Fibroblast of lung (primary cell): ENCODE measurements around the gene C1orf141. TPM values are rescaled to one million over a fixed set of nuclear protein-coding genes. Genes with fewer than 3 reads are reported as not detected.

ENCODE experiments used
- DNase-seq, 2 donors: peaks; one replicate each; pipeline versions ENCODE4 v3.0.0 to v3.0.0-alpha.2; 2010; ENCODE audit warnings: low read depth in 2 of 2
- H2AFZ ChIP-seq: 2 replicates; pipeline ENCODE4 v1.5.1; 2012; ENCODE audit warnings: low read length, control low read depth, inconsistent platforms
- H3K27ac ChIP-seq: 2 replicates; pipeline ENCODE4 v1.5.1; 2011; ENCODE audit warnings: low read length, control low read depth; ENCODE audit not compliant: insufficient read depth
- H3K27me3 ChIP-seq: 2 replicates; pipeline ENCODE4 v1.5.1; 2011; ENCODE audit warnings: mild to moderate bottlenecking, low read length; ENCODE audit not compliant: control insufficient read depth, insufficient read depth
- H3K36me3 ChIP-seq: 2 replicates; pipeline ENCODE4 v1.5.1; 2011; ENCODE audit warnings: low read length; ENCODE audit not compliant: control insufficient read depth, insufficient read depth
- H3K4me1 ChIP-seq: 2 replicates; pipeline ENCODE4 v1.5.1; 2011; ENCODE audit warnings: low read length; ENCODE audit not compliant: control insufficient read depth, insufficient read depth; ENCODE audit errors: extremely low read depth
- H3K4me2 ChIP-seq: 2 replicates; pipeline ENCODE4 v1.5.1; 2011; ENCODE audit warnings: low read length, control low read depth; ENCODE audit not compliant: insufficient read depth; ENCODE audit errors: extremely low read depth
- H3K4me3 ChIP-seq, 4 experiments: fragments of 200-600 bp in 1 of 4; sonication (generic) in 1 of 4; replicated peaks in 1 of 4; 2 replicates each; pipeline ENCODE4 v1.5.1; 2011 to 2016; ENCODE audit warnings: low read length in 4 of 4, low read depth in 3 of 4, mild to moderate bottlenecking in 3 of 4, control low read depth in 2 of 4, inconsistent platforms in 1 of 4, mixed read lengths in 1 of 4; ENCODE audit not compliant: insufficient read depth in 1 of 4; ENCODE audit errors: control extremely low read depth in 1 of 4
- H3K79me2 ChIP-seq: 2 replicates; pipeline ENCODE4 v1.5.1; 2012; ENCODE audit warnings: mild to moderate bottlenecking, low read length, inconsistent platforms; ENCODE audit not compliant: control insufficient read depth, insufficient read depth
- H3K9ac ChIP-seq: 2 replicates; pipeline ENCODE4 v1.5.1; 2011; ENCODE audit warnings: mild to moderate bottlenecking, low read length, control low read depth; ENCODE audit not compliant: insufficient read depth
- H3K9me3 ChIP-seq: 2 replicates; pipeline ENCODE4 v1.5.1; 2012; ENCODE audit warnings: low read depth, low read length; ENCODE audit not compliant: control insufficient read depth, insufficient read depth
- H4K20me1 ChIP-seq: 2 replicates; pipeline ENCODE4 v1.5.1; 2011; ENCODE audit warnings: low read length; ENCODE audit not compliant: control insufficient read depth, insufficient read depth; ENCODE audit errors: extremely low read depth
- EZH2 ChIP-seq: IDR thresholded peaks from 2 replicates; pipeline ENCODE4 v1.5.1; 2012; ENCODE audit warnings: low read length, control low read depth, mild to moderate bottlenecking; ENCODE audit errors: missing control alignments
- polyA plus RNA-seq, 2 donors: library from polyadenylated mRNA; depleted of rRNA in 1 of 2; stranded (reverse) in 1 of 2; unstranded in 1 of 2; fragments of >200 nt; gene quantifications; 2 replicates each; pipeline ENCODE4 v1.2.1, GENCODE V29; 2011 to 2012; ENCODE audit warnings: missing spikeins in 1 of 2
- total RNA-seq: library from RNA; depleted of rRNA; stranded (reverse); fragments of >200 nt; gene quantifications from 2 replicates; pipeline ENCODE4 v1.2.1, GENCODE V29; 2014
- TF ChIP-seq, protein P1 (sequence below), 2 donors: IDR thresholded peaks in 1 of 2; conservative IDR thresholded peaks in 1 of 2; 1 replicate in 1 of 2; 2 replicates in 1 of 2; pipeline ENCODE4 v1.5.1; 2011 to 2012; ENCODE audit warnings: low read length in 2 of 2, control low read depth in 1 of 2, inconsistent platforms in 1 of 2, low read depth in 1 of 2, mild to moderate bottlenecking in 1 of 2

The C1orf141 gene
- total and polyA plus RNA-seq, 2 donors (not counting 1 experiment from before 2014, with no cell fraction given) = not detected

DNA sequence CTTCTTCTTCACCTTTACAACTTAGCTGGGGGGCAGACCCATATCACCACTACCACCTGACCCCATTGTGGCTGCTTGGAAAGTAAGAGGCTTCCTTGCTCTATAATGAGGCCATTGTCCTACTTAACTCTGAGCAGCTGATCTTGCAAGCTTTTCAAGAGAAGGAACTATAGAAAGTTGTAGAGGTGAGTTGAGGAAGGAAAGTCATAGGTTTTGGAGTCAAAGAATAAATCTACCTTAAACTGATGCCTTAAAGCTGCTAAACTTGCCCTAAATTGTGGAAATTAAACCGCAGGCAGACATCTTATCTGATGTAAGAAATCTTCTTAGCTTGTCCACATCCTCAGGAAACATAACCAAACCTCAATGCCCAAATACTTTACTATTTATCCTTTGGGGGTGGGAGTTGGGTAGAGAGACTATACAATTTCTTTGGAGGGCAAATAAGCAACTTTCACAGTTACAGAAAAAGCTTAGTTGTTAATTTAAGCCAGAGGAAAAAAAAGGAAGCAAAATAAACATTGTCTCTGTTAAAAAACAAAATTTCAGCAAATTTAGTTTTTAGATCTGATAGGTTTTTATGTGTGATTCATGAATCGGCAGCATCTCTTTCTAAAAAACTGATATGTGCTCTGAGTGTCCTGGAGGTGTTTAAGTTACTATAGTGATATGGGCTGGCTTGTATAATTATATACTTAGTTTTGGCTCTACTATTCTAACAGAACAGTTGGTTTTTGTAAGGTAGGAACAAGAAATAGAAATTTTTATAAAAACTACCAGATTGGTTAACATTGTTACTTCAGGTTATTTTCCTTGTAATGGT is 36.2 kb upstream of the C1orf141 start:
- Histone ChIP-seq H3K36me3 (no peaks in the 10 kb centered on the region), H3K4me3 (no peak overlapping the region), H3K27ac (no peak overlapping the region), H3K27me3 (no peaks in the 10 kb centered on the region), H3K4me2 (no peak overlapping the region), H3K9me3 (no peaks in the 10 kb centered on the region), H4K20me1 (no peaks in the 10 kb centered on the region), H2AFZ (no peak overlapping the region), H3K4me1 (no peaks in the 10 kb centered on the region), H3K9ac (no peak overlapping the region), H3K79me2 (no peaks in the 10 kb centered on the region)
- no peak for DNase-seq
- TF ChIP-seq EZH2 = no peak

DNA sequence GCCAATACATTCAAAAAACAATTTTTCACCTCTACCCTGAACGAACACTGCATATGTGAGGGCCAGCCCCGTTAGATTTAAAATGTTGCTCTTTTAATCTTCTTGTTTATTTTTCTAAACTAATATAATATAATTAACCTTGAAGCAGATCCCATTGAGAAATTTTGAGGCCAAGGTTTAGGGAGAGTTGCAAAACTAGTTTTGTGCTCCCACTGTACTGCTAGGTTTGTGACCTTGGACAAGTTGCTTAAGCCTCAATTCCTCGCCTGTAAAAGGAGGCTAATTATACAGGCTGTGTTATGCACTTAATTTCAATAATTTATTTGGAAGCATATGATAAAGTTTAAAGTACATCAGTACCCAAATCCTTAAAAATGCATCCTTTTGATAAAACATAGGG is 35.2 kb upstream of the C1orf141 start:
- Histone ChIP-seq H3K36me3 (no peaks in the 10 kb centered on the region), H3K4me1 (no peaks in the 10 kb centered on the region), H3K4me2 (no peak overlapping the region), H3K27me3 (no peaks in the 10 kb centered on the region), H3K27ac (no peak overlapping the region), H4K20me1 (no peaks in the 10 kb centered on the region), H2AFZ (no peak overlapping the region), H3K9ac (no peak overlapping the region), H3K4me3 (no peak overlapping the region), H3K79me2 (no peaks in the 10 kb centered on the region), H3K9me3 (no peaks in the 10 kb centered on the region)
- DNase-seq = no peak
- no peak for TF ChIP-seq EZH2
- TF ChIP-seq, protein P1, sequence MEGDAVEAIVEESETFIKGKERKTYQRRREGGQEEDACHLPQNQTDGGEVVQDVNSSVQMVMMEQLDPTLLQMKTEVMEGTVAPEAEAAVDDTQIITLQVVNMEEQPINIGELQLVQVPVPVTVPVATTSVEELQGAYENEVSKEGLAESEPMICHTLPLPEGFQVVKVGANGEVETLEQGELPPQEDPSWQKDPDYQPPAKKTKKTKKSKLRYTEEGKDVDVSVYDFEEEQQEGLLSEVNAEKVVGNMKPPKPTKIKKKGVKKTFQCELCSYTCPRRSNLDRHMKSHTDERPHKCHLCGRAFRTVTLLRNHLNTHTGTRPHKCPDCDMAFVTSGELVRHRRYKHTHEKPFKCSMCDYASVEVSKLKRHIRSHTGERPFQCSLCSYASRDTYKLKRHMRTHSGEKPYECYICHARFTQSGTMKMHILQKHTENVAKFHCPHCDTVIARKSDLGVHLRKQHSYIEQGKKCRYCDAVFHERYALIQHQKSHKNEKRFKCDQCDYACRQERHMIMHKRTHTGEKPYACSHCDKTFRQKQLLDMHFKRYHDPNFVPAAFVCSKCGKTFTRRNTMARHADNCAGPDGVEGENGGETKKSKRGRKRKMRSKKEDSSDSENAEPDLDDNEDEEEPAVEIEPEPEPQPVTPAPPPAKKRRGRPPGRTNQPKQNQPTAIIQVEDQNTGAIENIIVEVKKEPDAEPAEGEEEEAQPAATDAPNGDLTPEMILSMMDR (conservative IDR thresholded peaks at IDR 0.05 in 1 of 2, IDR thresholded peaks at IDR 0.05 in 1 of 2; ENCODE audit: low read depth in 1 of 2, low read length in 2 of 2) = no peak

DNA sequence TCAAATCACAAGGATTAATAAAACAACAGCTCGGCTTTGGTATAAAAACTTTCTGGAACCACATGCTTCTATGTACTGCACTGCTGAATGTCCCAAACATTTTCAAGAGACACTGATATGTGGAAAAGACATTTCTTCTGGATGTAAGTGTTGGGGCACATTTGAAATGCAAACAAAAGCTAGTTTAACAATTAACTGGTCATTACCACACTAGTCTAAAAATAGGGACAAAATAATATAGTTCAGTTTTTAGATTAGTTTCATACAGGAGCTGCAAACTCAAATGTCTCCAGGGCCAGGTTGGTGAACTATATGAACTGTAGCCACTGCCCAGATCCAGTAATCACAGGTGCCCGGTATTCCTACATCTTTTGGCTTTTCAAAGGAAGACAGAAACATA is 34.7 kb upstream of the C1orf141 start:
- Histone ChIP-seq H3K27ac (no peak overlapping the region), H3K4me1 (no peaks in the 10 kb centered on the region), H3K79me2 (no peaks in the 10 kb centered on the region), H3K4me2 (no peak overlapping the region), H3K36me3 (no peaks in the 10 kb centered on the region), H3K9me3 (no peaks in the 10 kb centered on the region), H3K4me3 (no peak overlapping the region), H3K9ac (no peak overlapping the region), H3K27me3 (no peaks in the 10 kb centered on the region), H4K20me1 (no peaks in the 10 kb centered on the region), H2AFZ (no peak overlapping the region)
- DNase-seq = no peak
- TF ChIP-seq, protein P1 (conservative IDR thresholded peaks at IDR 0.05 in 1 of 2, IDR thresholded peaks at IDR 0.05 in 1 of 2; ENCODE audit: low read depth in 1 of 2, low read length in 2 of 2) = no peak
- no peak for TF ChIP-seq EZH2
